ENCODE measurements around the gene CD99L2.

CD99L2 gene

GRCh38 chrX:150870487-150871340 lies 27.8 kb downstream of the CD99L2 start:
- H3K4me3 ChIP-seq (ENCODE audit: low read depth, low read length), result no peak overlapping the region
- DNase-seq (ENCODE audit: low read depth), result peak; percentile 28
- TF ChIP-seq CTCF (conservative IDR thresholded peaks at IDR 0.05; ENCODE audit: low read depth, low read length), result no peak

GRCh38 chrX:150870029-150870428 lies 28.4 kb downstream of the CD99L2 start:
- no peak for DNase-seq (ENCODE audit: low read depth)
- no peak overlapping the region for H3K4me3 ChIP-seq (ENCODE audit: low read depth, low read length)
- TF ChIP-seq CTCF (conservative IDR thresholded peaks at IDR 0.05; ENCODE audit: low read depth, low read length), result no peak

- no peak for TF ChIP-seq CTCF (conservative IDR thresholded peaks at IDR 0.05; ENCODE audit: low read depth, low read length)
These were observed 29.0 kb downstream of the CD99L2 start for GRCh38 chrX:150869450-150869849.

DNA sequence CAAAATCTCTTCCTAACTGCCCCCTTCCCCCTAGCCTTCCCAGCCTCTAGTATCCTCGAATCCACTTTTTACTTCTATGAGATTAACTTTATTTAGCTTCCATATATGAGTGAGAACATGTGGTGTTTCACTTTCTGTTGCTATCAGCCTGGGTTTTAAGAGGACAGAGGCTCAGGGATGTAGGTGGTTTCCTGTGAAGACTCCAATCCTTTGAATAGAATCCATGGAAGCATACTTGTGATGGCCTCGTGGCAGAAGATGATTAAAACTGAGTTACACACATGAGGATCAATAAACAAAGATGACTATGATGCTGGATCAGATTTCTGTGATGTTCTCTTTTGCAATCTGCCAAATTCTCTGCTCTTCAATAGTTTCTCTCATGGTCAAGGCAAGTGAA lies 29.8 kb downstream of the CD99L2 start:
- TF ChIP-seq CTCF (conservative IDR thresholded peaks at IDR 0.05; ENCODE audit: low read depth, low read length), result no peak
- H3K4me3 ChIP-seq (ENCODE audit: low read depth, low read length), result no peak overlapping the region
- DNase-seq (ENCODE audit: low read depth), result no peak

More at GRCh38 chrX:150869450-150869849, 29.0 kb downstream of the CD99L2 start:
- H3K4me3 ChIP-seq (ENCODE audit: low read depth, low read length), result no peak overlapping the region
- no peak for DNase-seq (ENCODE audit: low read depth)

GRCh38 chrX:150864127-150864526 lies 34.3 kb downstream of the CD99L2 start:
- DNase-seq (ENCODE audit: low read depth), result no peak
- TF ChIP-seq CTCF (conservative IDR thresholded peaks at IDR 0.05; ENCODE audit: low read depth, low read length), result no peak
- H3K4me3 ChIP-seq (ENCODE audit: low read depth, low read length), result no peak overlapping the region

GRCh38 chrX:150863191-150863590 lies 35.3 kb downstream of the CD99L2 start:
- H3K4me3 ChIP-seq (ENCODE audit: low read depth, low read length), result no peak overlapping the region
- no peak for DNase-seq (ENCODE audit: low read depth)
- TF ChIP-seq CTCF (conservative IDR thresholded peaks at IDR 0.05; ENCODE audit: low read depth, low read length), result no peak

DNA sequence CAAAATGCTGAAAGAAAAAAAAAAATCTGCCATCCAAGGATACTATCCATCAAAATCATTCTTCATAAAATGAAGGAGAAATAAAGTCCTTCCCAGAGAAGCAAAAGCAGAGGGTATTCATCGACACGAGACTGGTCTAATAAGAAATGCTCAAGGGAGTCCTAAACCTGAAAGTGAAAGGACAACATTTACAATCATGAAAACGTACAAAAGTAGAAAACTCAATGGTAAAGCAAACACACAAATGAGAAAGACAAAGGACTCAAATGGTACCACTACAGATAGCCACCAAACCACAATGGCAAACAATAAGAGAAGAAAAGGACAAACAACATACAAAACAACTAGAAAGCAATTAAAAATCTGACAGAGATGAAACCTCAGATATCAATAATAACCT lies 41.0 kb downstream of the CD99L2 start:
- no peak overlapping the region for H3K4me3 ChIP-seq (ENCODE audit: low read depth, low read length)
- DNase-seq (ENCODE audit: low read depth), result no peak
- no peak for TF ChIP-seq CTCF (conservative IDR thresholded peaks at IDR 0.05; ENCODE audit: low read depth, low read length)
